HG03135 (cell line): ENCODE measurements around the gene DCLK1.

Source experiments
- ATAC-seq: cut with Tn5 transposase; IDR thresholded peaks from one replicate; pipeline ENCODE4 v1.9.1; 2021; ENCODE audit warnings: mild to moderate bottlenecking, moderate library complexity; ENCODE audit not compliant: unreplicated experiment

Gene DCLK1

DNA sequence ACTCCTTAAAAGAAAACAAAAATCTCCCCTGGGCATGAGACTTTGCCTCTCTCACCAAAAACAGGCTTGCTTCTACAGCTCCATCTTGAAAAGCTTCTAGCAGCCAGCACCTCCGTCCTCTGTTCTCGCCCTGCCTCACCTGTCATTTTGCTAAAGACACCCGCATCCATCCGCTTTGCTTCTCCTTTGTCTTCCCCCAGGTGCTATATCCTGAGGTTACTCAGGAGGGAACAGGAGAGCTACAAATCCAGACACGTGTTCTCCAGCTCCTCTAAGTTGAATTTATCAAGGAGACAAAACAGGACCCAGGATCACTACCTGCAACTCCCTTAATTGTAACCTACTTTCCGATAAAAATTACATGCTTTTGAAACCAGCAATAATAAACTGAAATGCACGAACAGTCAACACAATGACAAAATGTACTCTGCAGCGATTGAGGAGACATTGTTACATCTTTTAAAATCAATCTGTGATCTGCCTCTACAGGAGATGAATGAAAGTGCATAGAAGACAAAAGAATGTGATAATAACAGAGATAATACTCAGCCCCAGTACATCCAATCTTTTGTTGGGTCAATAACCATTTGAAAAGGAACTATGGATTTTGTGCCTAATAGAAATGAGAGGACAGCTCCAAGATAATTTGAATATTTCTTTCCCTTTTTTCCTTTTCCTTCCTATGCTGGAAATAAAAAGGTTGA, 221.2 kb downstream of the DCLK1 start:
- no peak for ATAC-seq

GRCh38 chr13:35909091-35909490, 222.1 kb downstream of the DCLK1 start:
- ATAC-seq: no peak

DNA sequence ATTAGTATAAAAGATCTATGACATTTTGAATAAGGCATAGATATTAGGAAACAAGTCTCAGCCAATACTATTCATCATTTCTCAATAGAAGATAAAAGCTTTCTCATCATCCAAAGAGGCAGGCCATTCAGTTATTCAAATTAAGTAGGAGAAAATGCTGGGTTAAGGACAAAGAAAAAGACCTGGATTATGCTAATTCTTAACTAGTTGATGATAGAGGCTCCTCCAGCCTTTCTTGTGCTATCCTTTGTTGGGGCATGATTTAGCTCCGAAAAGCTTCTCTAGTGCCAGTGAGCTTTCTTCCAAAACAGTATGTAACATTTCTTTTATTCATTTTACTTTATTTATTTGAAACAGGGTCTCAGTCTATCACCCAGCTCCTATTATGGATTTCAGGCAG, 223.0 kb downstream of the DCLK1 start:
- no peak for ATAC-seq

- ATAC-seq: no peak
Measured at GRCh38 chr13:35906636-35907035, 224.5 kb downstream of the DCLK1 start.

DNA sequence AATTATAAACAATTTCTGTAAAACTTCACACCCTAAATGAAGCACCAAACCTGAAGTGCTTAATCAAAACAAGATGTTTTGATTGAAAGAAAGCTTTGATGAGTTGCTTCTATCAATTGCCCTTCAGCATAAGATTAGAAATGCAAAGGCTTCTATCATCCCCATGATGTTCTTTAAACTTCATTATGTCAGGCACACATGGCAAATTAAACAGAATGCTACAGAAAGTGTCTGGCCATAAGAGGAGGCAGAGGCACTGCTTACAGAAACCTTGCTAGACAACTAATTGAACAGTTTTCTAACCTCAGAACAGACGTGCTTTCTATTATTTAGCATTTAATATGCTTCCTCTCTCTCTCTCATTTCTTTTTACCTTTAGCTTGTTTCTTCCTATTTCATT, 228.1 kb downstream of the DCLK1 start:
- ATAC-seq: no peak

GRCh38 chr13:35898041-35898440, 233.1 kb downstream of the DCLK1 start:
- ATAC-seq: no peak

DNA sequence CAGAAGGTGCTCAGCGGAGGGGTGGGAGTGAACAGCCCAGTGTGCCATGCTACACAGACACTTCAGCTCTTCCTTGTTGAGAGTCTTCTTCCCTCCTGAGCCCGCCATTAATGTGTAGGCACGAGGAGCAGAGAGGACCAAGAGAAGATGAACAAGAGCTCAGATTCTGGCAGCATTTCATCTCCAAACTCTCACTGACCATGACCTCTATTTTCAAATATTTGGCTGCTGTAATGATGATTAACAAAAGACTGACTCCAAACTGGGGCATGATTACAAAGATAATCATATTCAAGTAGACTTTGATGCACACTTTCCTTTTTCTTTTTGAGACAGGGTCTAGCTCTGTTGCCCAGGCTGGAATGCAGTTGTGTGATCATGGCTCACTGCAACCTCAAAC, 236.5 kb downstream of the DCLK1 start:
- no peak for ATAC-seq

DNA sequence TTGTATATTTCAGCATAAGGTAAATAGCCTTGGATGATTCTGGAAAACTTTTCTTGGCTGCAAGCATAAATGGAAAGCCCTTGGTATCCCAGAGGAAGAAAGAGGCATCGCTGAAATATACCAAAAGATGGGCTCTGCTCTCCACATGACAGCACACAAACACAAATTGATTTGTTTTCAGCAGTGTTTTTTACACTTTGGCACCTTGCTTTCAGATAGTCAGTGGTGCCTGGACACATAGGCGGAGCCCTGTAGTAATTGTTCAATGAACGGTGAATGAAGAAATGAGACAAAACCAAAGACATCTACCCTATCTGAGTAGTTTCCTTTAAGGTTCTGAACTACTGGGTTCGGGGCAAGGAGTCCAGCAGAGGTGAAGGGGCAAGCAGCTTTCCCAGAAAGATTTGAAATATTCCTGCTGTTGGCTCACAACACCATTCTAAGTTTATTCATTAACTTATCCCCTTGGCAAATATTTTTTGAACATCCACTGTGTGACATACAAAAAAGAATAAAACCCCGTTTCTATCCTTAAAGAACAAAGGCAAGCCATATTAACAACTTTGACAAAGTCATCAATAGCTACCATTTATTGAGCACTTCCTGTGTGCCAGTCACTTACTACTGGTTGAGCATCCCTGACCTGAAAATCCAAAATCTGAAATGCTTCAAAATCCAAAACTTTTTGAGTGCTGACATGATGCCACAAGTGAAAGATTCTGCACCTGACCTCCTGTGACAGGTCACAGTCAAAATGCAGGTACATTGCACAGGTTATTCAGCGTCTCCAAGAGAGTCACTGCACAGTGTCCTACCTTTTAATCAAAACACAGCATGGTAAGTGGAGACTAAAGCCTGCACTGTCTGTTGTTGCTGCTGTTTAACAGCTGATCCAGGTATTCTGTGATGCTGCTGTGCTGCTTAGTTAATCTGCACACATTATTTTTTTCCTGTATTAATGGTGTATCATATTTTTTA, 238.1 kb downstream of the DCLK1 start:
- ATAC-seq: no peak

- ATAC-seq: no peak
Measured at GRCh38 chr13:35891507-35892441, 239.4 kb downstream of the DCLK1 start.

GRCh38 chr13:35889560-35889959, 241.6 kb downstream of the DCLK1 start:
- ATAC-seq: no peak

DNA sequence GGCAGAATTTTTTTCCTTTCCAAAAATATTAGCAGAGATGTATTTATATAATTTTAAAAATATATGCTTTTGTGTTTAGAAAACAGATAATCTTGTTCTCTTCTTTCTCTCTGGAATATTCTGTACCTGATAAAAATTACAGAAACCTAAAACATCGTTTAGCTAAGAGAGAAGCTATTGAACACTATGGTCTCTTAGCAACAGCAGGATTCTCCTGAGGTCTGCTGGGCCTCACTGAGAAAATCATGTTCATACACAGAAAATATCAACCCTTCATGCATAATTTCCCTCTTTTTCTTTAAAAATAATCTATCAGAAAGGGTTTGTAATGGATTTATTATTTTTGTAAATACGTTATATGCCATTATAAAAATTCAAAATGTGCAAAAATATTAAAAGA, 242.2 kb downstream of the DCLK1 start:
- ATAC-seq: no peak

DNA sequence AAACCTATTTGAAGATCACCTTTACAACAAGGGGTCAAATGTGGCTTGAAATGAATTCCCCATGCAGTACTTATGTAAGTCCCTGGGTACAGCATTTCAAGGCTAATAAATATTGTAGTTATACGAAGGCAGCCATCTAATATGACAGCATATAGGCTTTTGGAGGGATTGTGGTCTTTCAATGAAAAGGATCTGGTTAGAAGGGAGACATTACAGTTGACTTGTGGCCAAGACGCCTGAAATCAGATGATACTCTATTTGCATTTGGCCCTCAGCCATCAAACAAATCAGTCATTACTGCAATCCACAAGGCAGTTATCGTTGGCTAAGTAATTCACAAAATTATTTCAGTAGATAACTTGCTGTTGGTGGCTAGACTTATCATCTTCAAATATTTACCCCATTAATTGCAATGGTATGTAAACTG, 242.7 kb downstream of the DCLK1 start:
- ATAC-seq: no peak

DNA sequence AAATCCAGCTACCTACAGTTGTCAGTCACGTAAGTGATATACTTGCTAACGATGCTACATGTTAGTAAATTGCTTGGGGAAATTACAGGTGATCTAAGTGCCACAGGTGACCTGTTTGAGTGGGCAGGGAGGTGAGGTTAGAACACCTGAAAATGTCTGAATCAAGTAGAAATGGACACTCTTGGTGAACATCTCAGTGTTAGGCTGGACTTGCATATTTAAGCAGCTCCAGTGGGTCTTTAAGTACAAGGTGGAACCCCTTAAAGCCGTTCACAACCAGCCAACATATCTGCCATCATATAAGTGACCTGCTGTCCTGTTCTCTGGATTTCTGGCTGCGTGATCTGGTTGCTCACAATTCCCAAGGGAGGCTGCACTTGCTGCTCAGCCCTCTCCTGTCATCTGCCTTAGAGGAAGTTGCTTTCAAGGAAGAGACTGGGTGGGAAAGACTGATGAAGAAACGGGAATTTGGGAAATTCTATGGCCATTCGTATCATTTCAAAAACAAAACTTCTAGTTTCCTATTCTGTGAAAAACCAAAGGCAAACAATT, 244.0 kb downstream of the DCLK1 start:
- ATAC-seq: no peak

DNA sequence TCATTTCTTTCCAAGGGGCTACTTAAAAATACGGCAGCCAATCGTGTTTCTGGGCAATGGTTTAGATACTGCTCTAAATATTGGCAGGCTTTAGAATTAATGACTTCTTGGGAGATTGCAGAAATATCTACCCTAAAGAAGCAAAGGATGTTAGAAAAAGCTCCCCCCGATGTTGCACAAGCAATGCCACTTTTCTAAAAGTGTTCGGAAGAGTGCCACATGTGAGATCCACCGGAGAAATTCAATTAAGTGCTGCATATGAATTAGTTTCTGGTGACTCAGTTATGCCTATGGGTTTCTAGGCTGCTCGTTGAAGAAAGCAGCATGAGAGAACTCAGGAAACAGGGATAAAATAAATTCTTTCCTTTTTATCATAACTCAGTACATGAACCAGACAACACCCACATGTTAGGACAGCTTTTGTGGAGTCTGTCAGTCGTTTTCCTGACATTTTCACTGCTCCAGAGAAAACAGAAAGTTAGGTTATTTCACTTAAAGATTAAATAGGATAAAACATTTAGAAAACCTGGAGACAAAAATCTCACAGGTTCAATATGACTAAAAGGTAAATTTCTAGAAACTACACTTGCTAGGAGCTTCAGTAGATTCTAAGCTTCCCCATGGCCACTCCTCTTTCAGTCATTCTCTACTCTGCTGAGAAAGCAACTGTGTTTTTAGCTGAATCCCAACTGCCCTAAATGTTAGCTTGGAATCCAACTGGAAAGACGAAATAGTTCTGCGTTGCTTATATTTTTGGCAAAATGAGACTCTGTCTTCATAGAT, 244.7 kb downstream of the DCLK1 start:
- ATAC-seq: no peak

GRCh38 chr13:35884211-35884760, 246.9 kb downstream of the DCLK1 start:
- no peak for ATAC-seq

DNA sequence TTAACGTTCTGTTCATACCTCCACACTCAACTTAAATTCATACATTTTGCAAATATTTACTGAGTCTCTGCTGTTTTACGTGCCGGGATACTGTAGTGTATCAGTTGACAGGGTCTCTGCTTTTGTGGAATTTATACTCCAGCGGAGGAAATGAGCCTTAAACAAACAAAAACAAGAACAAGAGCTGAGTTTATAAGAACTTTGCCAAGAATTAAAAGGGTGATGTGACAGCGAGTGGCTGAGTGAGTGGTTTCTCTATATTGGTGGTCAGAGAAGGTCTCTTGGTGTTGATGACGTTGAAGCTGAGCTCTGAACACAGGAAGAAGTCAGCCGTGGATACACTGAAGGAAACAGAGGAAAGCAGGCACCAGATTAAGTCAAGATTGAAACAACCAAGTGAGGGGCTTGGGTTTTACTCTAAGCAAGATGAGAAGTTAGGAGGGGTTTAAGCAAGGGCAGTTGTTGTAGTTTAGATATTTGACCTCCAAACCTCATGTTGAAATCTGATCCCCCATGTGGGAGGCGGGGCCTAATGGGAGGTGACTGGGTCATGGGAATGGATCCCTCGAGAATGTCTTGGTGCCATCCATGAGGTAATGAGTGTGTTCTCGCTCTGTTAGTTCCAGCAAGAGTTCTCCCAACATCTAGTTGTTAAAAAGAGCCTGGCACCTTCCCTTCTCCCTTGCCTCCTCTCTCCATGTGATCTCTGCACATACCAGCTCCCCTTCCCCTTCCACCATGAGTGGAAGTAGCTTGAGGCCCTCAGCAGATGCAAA, 248.3 kb downstream of the DCLK1 start:
- ATAC-seq: no peak

GRCh38 chr13:35881360-35881759, 249.8 kb downstream of the DCLK1 start:
- ATAC-seq: no peak

GRCh38 chr13:35879111-35879510, 252.1 kb downstream of the DCLK1 start:
- no peak for ATAC-seq

DNA sequence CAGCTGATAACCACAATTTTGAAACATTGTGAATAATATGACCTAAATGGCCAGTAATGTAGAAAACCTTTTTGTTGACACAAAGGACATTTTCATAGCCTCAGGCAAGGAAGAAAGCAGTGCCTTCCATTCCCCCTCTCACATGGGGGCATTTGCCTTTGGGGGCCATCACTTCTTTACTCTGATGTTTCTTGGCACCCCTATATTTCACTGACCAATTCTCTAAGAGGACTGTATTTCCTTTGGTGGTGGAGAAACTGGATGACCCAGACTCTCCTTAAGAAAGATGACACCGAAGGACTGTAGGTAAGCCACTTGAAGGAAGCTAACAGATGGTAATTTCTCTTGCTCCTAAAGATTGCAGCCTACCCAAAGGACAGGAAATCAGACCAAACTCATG, 254.6 kb downstream of the DCLK1 start:
- ATAC-seq: no peak
